Measurements from ENCODE around the gene TP53.

Gene TP53

GRCh38 chr17:7674934-7675333 is 12.4 kb downstream of the TP53 start:
- no peaks in the 10 kb centered on the region for H3K4me1 ChIP-seq (ENCODE audit: control insufficient read depth, insufficient read depth, low read length)
- CTCF ChIA-PET = interaction anchor here (0.7 to 5.6 kb wide), 4 partner anchors 13 to 147 kb away, joined by 3 to 50 read pairs (median 7); partner anchors contain the start of gene TP53
- H3K36me3 ChIP-seq (ENCODE audit: control insufficient read depth in 2 of 2, insufficient read depth in 1 of 2, low read length in 2 of 2) = peaks cover 48 to 60% of the 10 kb centered on the region in 2 experiments
- no peak overlapping the region for H3K27ac ChIP-seq (ENCODE audit: extremely low read depth, low read depth, low read length)
- no peak for TF ChIP-seq INSM2 (tag by site-specific recombination; IDR thresholded peaks at IDR 0.05)
- TF ChIP-seq ZNF518A (tag by site-specific recombination; conservative IDR thresholded peaks at IDR 0.05; ENCODE audit: low read depth) = no peak
- no peaks in the 10 kb centered on the region for H3K9me3 ChIP-seq (ENCODE audit: control insufficient read depth, insufficient read depth, low read depth, low read length)
- POLR2A ChIA-PET = interaction anchor here (0.7 to 4.9 kb wide), 4 partner anchors 11 to 498 kb away, joined by 3 to 38 read pairs (median 4); partner anchors contain the start of genes TP53 and WRAP53
- H3K4me3 ChIP-seq (ENCODE audit: low read depth, low read length) = no peak overlapping the region

- Histone ChIP-seq H3K27ac (ENCODE audit: extremely low read depth, low read depth, low read length) (no peak overlapping the region), H3K36me3 (ENCODE audit: control insufficient read depth in 2 of 2, insufficient read depth in 1 of 2, low read length in 2 of 2) (peaks cover 53 to 77% of the 10 kb centered on the region in 2 experiments), H3K9me3 (ENCODE audit: control insufficient read depth, insufficient read depth, low read depth, low read length) (no peaks in the 10 kb centered on the region), H3K4me1 (ENCODE audit: control insufficient read depth, insufficient read depth, low read length) (no peaks in the 10 kb centered on the region), H3K4me3 (ENCODE audit: low read depth, low read length) (no peak overlapping the region)
- TF ChIP-seq CTCF (tag by site-specific recombination; IDR thresholded peaks at IDR 0.05) = 0 out of 2 replicates have a peak, but pooled peaks have one; percentile 7
- peak; percentile 36 for TF ChIP-seq SETDB1 (IDR thresholded peaks at IDR 0.05; ENCODE audit: insufficient read length, low read length)
- TF ChIP-seq ZNF530 (tag by site-specific recombination; IDR thresholded peaks at IDR 0.05; ENCODE audit: low read depth) = no peak
- TF ChIP-seq EGR2 (tag by site-specific recombination; IDR thresholded peaks at IDR 0.05; ENCODE audit: low read depth) = no peak
- TF ChIP-seq ZNF510 (tag by site-specific recombination; IDR thresholded peaks at IDR 0.05; ENCODE audit: insufficient replicate concordance) = no peak
- no peak for TF ChIP-seq ZNF521 (tag by site-specific recombination; IDR thresholded peaks at IDR 0.05)
- ChIA-PET POLR2A (interaction anchor here (0.5 to 4.9 kb wide), 5 partner anchors 13 to 89 kb away, joined by 3 to 38 read pairs (median 4); partner anchors contain the start of genes ATP1B2, MPDU1, SOX15 and TP53), CTCF (interaction anchor here (0.6 to 5.6 kb wide), 20 partner anchors 8 to 814 kb away, joined by 3 to 55 read pairs (median 4); partner anchors contain the start of genes SAT2, TP53 and WRAP53)
Measured at GRCh38 chr17:7673239-7673638, 14.1 kb downstream of the TP53 start.

GRCh38 chr17:7668482-7668881 is 18.8 kb downstream of the TP53 start:
- no peak overlapping the region for H3K4me3 ChIP-seq (ENCODE audit: low read depth, low read length)
- CTCF ChIA-PET = interaction anchor here (2.0 kb wide), 1 partner anchor 10 kb away, joined by 5 read pairs; no protein-coding TSS in a partner anchor
- peaks cover 53 to 67% of the 10 kb centered on the region in 2 experiments for H3K36me3 ChIP-seq (ENCODE audit: control insufficient read depth in 2 of 2, insufficient read depth in 1 of 2, low read length in 2 of 2)
- H3K27ac ChIP-seq (ENCODE audit: extremely low read depth, low read depth, low read length) = no peak overlapping the region
- no peaks in the 10 kb centered on the region for H3K4me1 ChIP-seq (ENCODE audit: control insufficient read depth, insufficient read depth, low read length)
- TF ChIP-seq ZNF121 (tag by site-specific recombination; IDR thresholded peaks at IDR 0.05) (peak; percentile 85), BCL11A (tag by site-specific recombination; IDR thresholded peaks at IDR 0.05; ENCODE audit: low read depth) (no peak)
- POLR2A ChIA-PET = no interaction called here
- no peaks in the 10 kb centered on the region for H3K9me3 ChIP-seq (ENCODE audit: control insufficient read depth, insufficient read depth, low read depth, low read length)
